Fibroblast of lung (primary cell): ENCODE results near the gene DESI1.

Source experiments
- CTCF ChIP-seq, 2 donors: IDR thresholded peaks in 1 of 2; conservative IDR thresholded peaks in 1 of 2; 1 replicate in 1 of 2; 2 replicates in 1 of 2; pipeline ENCODE4 v1.5.1; 2011 to 2012; ENCODE audit warnings: low read length in 2 of 2, control low read depth in 1 of 2, inconsistent platforms in 1 of 2, low read depth in 1 of 2, mild to moderate bottlenecking in 1 of 2
- EZH2 ChIP-seq: IDR thresholded peaks from 2 replicates; pipeline ENCODE4 v1.5.1; 2012; ENCODE audit warnings: low read length, control low read depth, mild to moderate bottlenecking; ENCODE audit errors: missing control alignments

GRCh38 chr22:41621099-41621910 is 462 bp upstream of the DESI1 start, which contains the start of gene XRCC6:
- TF ChIP-seq CTCF (conservative IDR thresholded peaks at IDR 0.05 in 1 of 2, IDR thresholded peaks at IDR 0.05 in 1 of 2; ENCODE audit: low read depth in 1 of 2, low read length in 2 of 2): no peak
- TF ChIP-seq EZH2: no peak
